ENCODE data around the gene LY86. TPM values are rescaled to one million over a fixed set of nuclear protein-coding genes. Genes with fewer than 3 reads are reported as not detected.
A peak's percentile ranks its signal among the peaks of the same experiment; 100 is the strongest.

The LY86 gene
- total RNA-seq, 1 experiment from 2014 or later = not detected

- TF ChIP-seq FOXJ3 (CRISPR knock-in tag; IDR thresholded peaks at IDR 0.05; ENCODE audit: borderline replicate concordance) = no peak
Measured at GRCh38 chr6:6655805-6656251, 67.3 kb downstream of the LY86 start (continued).

GRCh38 chr6:6656287-6656686 lies 67.8 kb downstream of the LY86 start:
- H3K4me3 Mint-ChIP-seq = no peak overlapping the region
- ChIA-PET CTCF (no interaction called here), POLR2A (no interaction called here)
- peaks cover 3% of the 10 kb centered on the region; the same call in 1 of the 2 replicates for H3K4me1 Mint-ChIP-seq
- TF ChIP-seq KAT7 (CRISPR knock-in tag; IDR thresholded peaks at IDR 0.05; ENCODE audit: borderline replicate concordance) (no peak), HMGXB4 (CRISPR knock-in tag; IDR thresholded peaks at IDR 0.05) (no peak), GABPB1 (CRISPR knock-in tag; IDR thresholded peaks at IDR 0.05) (no peak), FOXJ3 (CRISPR knock-in tag; IDR thresholded peaks at IDR 0.05; ENCODE audit: borderline replicate concordance) (no peak), JUN (CRISPR knock-in tag; IDR thresholded peaks at IDR 0.05) (no peak), CDX4 (CRISPR knock-in tag; IDR thresholded peaks at IDR 0.05; ENCODE audit: borderline replicate concordance) (no peak), TP53 (CRISPR knock-in tag; IDR thresholded peaks at IDR 0.05) (no peak), FOXP4 (CRISPR knock-in tag; IDR thresholded peaks at IDR 0.05) (no peak), USF1 (CRISPR knock-in tag; IDR thresholded peaks at IDR 0.05) (no peak), TEAD1 (CRISPR knock-in tag; IDR thresholded peaks at IDR 0.05) (no peak), GTF2I (CRISPR knock-in tag; conservative IDR thresholded peaks at IDR 0.05) (no peak), ELF4 (CRISPR knock-in tag; IDR thresholded peaks at IDR 0.05; ENCODE audit: low read depth) (no peak), ZNF263 (CRISPR knock-in tag; IDR thresholded peaks at IDR 0.05; ENCODE audit: low read depth) (no peak), ZNF396 (CRISPR knock-in tag; IDR thresholded peaks at IDR 0.05; ENCODE audit: borderline replicate concordance) (no peak), EMX1 (CRISPR knock-in tag; IDR thresholded peaks at IDR 0.05) (no peak)
- DNase-seq (ENCODE audit: low spot score) = no peak
- H3K27ac Mint-ChIP-seq = no peak overlapping the region
- H3K9me3 Mint-ChIP-seq = peaks cover 17% of the 10 kb centered on the region
- peaks cover 10% of the 10 kb centered on the region for H3K36me3 Mint-ChIP-seq
- no peak for ATAC-seq
- peaks cover 29% of the 10 kb centered on the region for H3K27me3 Mint-ChIP-seq (ENCODE audit: low read depth)

- H3K27ac Mint-ChIP-seq = no peak overlapping the region
- ATAC-seq = peak; percentile 38
- CTCF ChIA-PET = no interaction called here
- TF ChIP-seq MLX (CRISPR knock-in tag; IDR thresholded peaks at IDR 0.05) = no peak
- TF ChIP-seq PREB (CRISPR knock-in tag; IDR thresholded peaks at IDR 0.05; ENCODE audit: borderline replicate concordance) = no peak
- no peak for TF ChIP-seq ATF2 (CRISPR knock-in tag; IDR thresholded peaks at IDR 0.05; ENCODE audit: borderline replicate concordance, low read depth)
- no peak for TF ChIP-seq AFF4 (CRISPR knock-in tag; IDR thresholded peaks at IDR 0.05; ENCODE audit: borderline replicate concordance)
Measured at GRCh38 chr6:6657085-6657819, 68.7 kb downstream of the LY86 start.

More at GRCh38 chr6:6657085-6657819, 68.7 kb downstream of the LY86 start:
- POLR2A ChIA-PET = no interaction called here
- H3K4me3 Mint-ChIP-seq = no peak overlapping the region
- peaks cover 24% of the 10 kb centered on the region for H3K27me3 Mint-ChIP-seq (ENCODE audit: low read depth)
- no peaks in the 10 kb centered on the region; the same call in 1 of the 2 replicates for H3K4me1 Mint-ChIP-seq
- peaks cover 17% of the 10 kb centered on the region for H3K9me3 Mint-ChIP-seq
- DNase-seq (ENCODE audit: low spot score) = no peak
- H3K36me3 Mint-ChIP-seq = peaks cover 10% of the 10 kb centered on the region

All from WTC11 (cell line).